ENCODE measurements around the gene THAP4. TPM values are rescaled to one million over a fixed set of nuclear protein-coding genes. Genes with fewer than 3 reads are reported as not detected.

The THAP4 gene
- total RNA-seq, 4 donors from 2014 or later: 46.4 to 56.2 (median 51.2) TPM

GRCh38 chr2:241539616-241540374 is 97.2 kb downstream of the THAP4 start:
- H3K27me3 ChIP-seq: peaks cover 8% of the 10 kb centered on the region
- H3K4me3 ChIP-seq: no peak overlapping the region
- H3K27ac ChIP-seq: no peak overlapping the region
- TF ChIP-seq POLR2AphosphoS5 (IDR thresholded peaks at IDR 0.05) (no peak), POLR2A (IDR thresholded peaks at IDR 0.05) (no peak), EP300 (IDR thresholded peaks at IDR 0.05) (no peak), CTCF (IDR thresholded peaks at IDR 0.05) (no peak)
- H3K4me1 ChIP-seq: peaks cover 20% of the 10 kb centered on the region
- no peaks in the 10 kb centered on the region for H3K9me3 ChIP-seq
- H3K36me3 ChIP-seq: no peaks in the 10 kb centered on the region
- WGBS: 94% methylated on average over 9 of the region's 11 CpGs
- no peak for DNase-seq (ENCODE audit: low spot score in 2 of 2)

- no peaks in the 10 kb centered on the region for H3K9me3 ChIP-seq
- WGBS: 91% methylated on average over 15 of the region's 15 CpGs
- H3K4me1 ChIP-seq: peaks cover 20% of the 10 kb centered on the region
- no peaks in the 10 kb centered on the region for H3K36me3 ChIP-seq
- DNase-seq (ENCODE audit: low spot score in 2 of 2): no peak
- H3K4me3 ChIP-seq: no peak overlapping the region
- no peak for TF ChIP-seq CTCF (IDR thresholded peaks at IDR 0.05)
- no peak for TF ChIP-seq EP300 (IDR thresholded peaks at IDR 0.05)
- TF ChIP-seq POLR2A (IDR thresholded peaks at IDR 0.05): no peak
- TF ChIP-seq POLR2AphosphoS5 (IDR thresholded peaks at IDR 0.05): no peak
- H3K27ac ChIP-seq: no peak overlapping the region
- H3K27me3 ChIP-seq: peaks cover 8% of the 10 kb centered on the region
Observed at GRCh38 chr2:241538838-241539615, 97.9 kb downstream of the THAP4 start.

- 59% methylated on average over 13 of the region's 13 CpGs for WGBS
- Histone ChIP-seq H3K4me3 (no peak overlapping the region), H3K4me1 (peaks cover 11% of the 10 kb centered on the region), H3K27ac (no peak overlapping the region), H3K9me3 (no peaks in the 10 kb centered on the region), H3K36me3 (no peaks in the 10 kb centered on the region), H3K27me3 (peaks cover under 1% of the 10 kb centered on the region)
- no peak for TF ChIP-seq CTCF (IDR thresholded peaks at IDR 0.05)
- no peak for TF ChIP-seq POLR2AphosphoS5 (IDR thresholded peaks at IDR 0.05)
- TF ChIP-seq POLR2A (IDR thresholded peaks at IDR 0.05): no peak
- TF ChIP-seq EP300 (IDR thresholded peaks at IDR 0.05): no peak
- DNase-seq (ENCODE audit: low spot score in 2 of 2): no peak
Observed at GRCh38 chr2:241535871-241536655, 100.9 kb downstream of the THAP4 start.

GRCh38 chr2:241534701-241535375 is 102.1 kb downstream of the THAP4 start:
- Histone ChIP-seq H3K36me3 (no peaks in the 10 kb centered on the region), H3K27ac (no peak overlapping the region), H3K4me3 (no peak overlapping the region), H3K27me3 (peaks cover 5% of the 10 kb centered on the region), H3K9me3 (no peaks in the 10 kb centered on the region), H3K4me1 (no peaks in the 10 kb centered on the region)
- 82% methylated on average over 12 of the region's 17 CpGs for WGBS
- TF ChIP-seq EP300 (IDR thresholded peaks at IDR 0.05): no peak
- no peak for TF ChIP-seq POLR2A (IDR thresholded peaks at IDR 0.05)
- TF ChIP-seq POLR2AphosphoS5 (IDR thresholded peaks at IDR 0.05): no peak
- no peak for TF ChIP-seq CTCF (IDR thresholded peaks at IDR 0.05)
- DNase-seq (ENCODE audit: low spot score in 2 of 2): no peak

Other genes starting within 250 kb of the THAP4 start
- 100 to 1,000 TPM; 131 to 232 (median 147) TPM for gene STK25, start 128.6 kb downstream of the THAP4 start, total RNA-seq
- 10 to 100 TPM; 32.4 to 61.6 (median 60.5) TPM for gene BOK, start 78.4 kb downstream of the THAP4 start, total RNA-seq
- gene ATG4B, start 535 bp upstream of the THAP4 start, total RNA-seq: 100 to 1,000 TPM in 1 of 4 donors, 10 to 100 TPM in 3; 50.5 to 173 (median 88.0) TPM
- gene DTYMK, start 49.7 kb upstream of the THAP4 start, total RNA-seq: 10 to 100 TPM; 14.6 to 29.1 (median 18.2) TPM
- 10 to 100 TPM; 32.1 to 94.9 (median 46.4) TPM for gene ING5, start 64.9 kb upstream of the THAP4 start, total RNA-seq
- 100 to 1,000 TPM in 1 of 4 donors, 10 to 100 TPM in 3; 37.7 to 160 (median 62.2) TPM for gene D2HGDH, start 97.5 kb upstream of the THAP4 start, total RNA-seq
- gene GAL3ST2, start 139.7 kb upstream of the THAP4 start, total RNA-seq: not detected
- under 1 TPM in 2 of 4 donors, not detected in 2; 0.21 to 0.70 TPM for gene NEU4, start 172.0 kb upstream of the THAP4 start, total RNA-seq
- not detected for gene PDCD1, start 221.7 kb upstream of the THAP4 start, total RNA-seq
- not detected for gene RTP5, start 232.6 kb upstream of the THAP4 start, total RNA-seq